Measurements from ENCODE around the gene TNPO3.
"Not testable (repeated sequence)": the region's sequence is repeated elsewhere in the genome, so short reads cannot be mapped to it uniquely, and the experiment has no call there.

GRCh38 chr7:129051459-129051858, 3.5 kb downstream of the TNPO3 start:
- not testable (repeated sequence) for TF ChIP-seq EZH2phosphoT487 (IDR thresholded peaks at IDR 0.05; ENCODE audit: borderline replicate concordance); ZNF274 (IDR thresholded peaks at IDR 0.05; ENCODE audit: low read depth, low read length); MAX (IDR thresholded peaks at IDR 0.05); EZH2 (IDR thresholded peaks at IDR 0.05); CTCF (IDR thresholded peaks at IDR 0.05 in 2 of 3, conservative IDR thresholded peaks at IDR 0.05 in 1 of 3; ENCODE audit: borderline replicate concordance in 1 of 3, insufficient read depth in 1 of 3, low read depth in 2 of 3, low read length in 2 of 3); POLR2AphosphoS5 (IDR thresholded peaks at IDR 0.05; ENCODE audit: low read depth, low read length); TCF7L2 (IDR thresholded peaks at IDR 0.05; ENCODE audit: borderline replicate concordance, extremely low read depth, insufficient read depth, insufficient read length); RAD21 (IDR thresholded peaks at IDR 0.05; ENCODE audit: low read depth); POLR2A (IDR thresholded peaks at IDR 0.05; ENCODE audit: borderline replicate concordance, extremely low read depth, insufficient read depth, insufficient read length); CEBPB (IDR thresholded peaks at IDR 0.05; ENCODE audit: low read depth); SIN3A (IDR thresholded peaks at IDR 0.05; ENCODE audit: low read depth)
